GM19240 (cell line): ENCODE results near the gene PGM2.

Experiments used
- DNase-seq: peaks from one replicate; pipeline ENCODE4 v3.0.0; 2011; ENCODE audit warnings: low spot score; ENCODE audit not compliant: insufficient read length

The PGM2 gene

GRCh38 chr4:37896206-37896860 lies 69.8 kb downstream of the PGM2 start:
- no peak for DNase-seq

GRCh38 chr4:37902212-37902611 lies 75.7 kb downstream of the PGM2 start:
- no peak for DNase-seq

GRCh38 chr4:37902738-37903693 lies 76.5 kb downstream of the PGM2 start:
- DNase-seq = no peak

- DNase-seq = no peak
Observed at GRCh38 chr4:37903901-37904300, 77.4 kb downstream of the PGM2 start.

- DNase-seq = no peak
Observed at GRCh38 chr4:37904824-37905223, 78.3 kb downstream of the PGM2 start.

GRCh38 chr4:37905533-37906169 lies 79.2 kb downstream of the PGM2 start:
- no peak for DNase-seq

GRCh38 chr4:37908488-37909331 lies 82.2 kb downstream of the PGM2 start:
- DNase-seq = no peak

- no peak for DNase-seq
Observed at GRCh38 chr4:37909332-37910090, 83.0 kb downstream of the PGM2 start.

- DNase-seq = no peak
Observed at GRCh38 chr4:37910091-37910486, 83.6 kb downstream of the PGM2 start.
